WTC11 (cell line): ENCODE data around the gene CHRNA5.

Source experiments
- ATF3 ChIP-seq: sonication (generic); formaldehyde crosslinking; conservative IDR thresholded peaks from 2 replicates; pipeline ENCODE4 v1.8.1; 2022; ENCODE audit warnings: mild to moderate bottlenecking, missing genetic modification reagents
- CREM ChIP-seq: sonication (generic); formaldehyde crosslinking; IDR thresholded peaks from 2 replicates; pipeline ENCODE4 v1.8.1; 2022; ENCODE audit warnings: mild to moderate bottlenecking, missing genetic modification reagents, moderate library complexity
- CTCF ChIP-seq: fragments of 200-600 bp; IDR thresholded peaks from 2 replicates; pipeline ENCODE4 v1.8.0; 2022; ENCODE audit warnings: antibody characterized with exemption
- KAT7 ChIP-seq: sonication (generic); formaldehyde crosslinking; IDR thresholded peaks from 2 replicates; pipeline ENCODE4 v1.8.1; 2023; ENCODE audit warnings: missing genetic modification reagents, mild to moderate bottlenecking, borderline replicate concordance
- TF ChIP-seq, protein P1 (sequence below): fragments of 250-450 bp; sonication (Bioruptor Pico); conservative IDR thresholded peaks from 2 replicates; pipeline ENCODE4 v1.9.0; 2021; ENCODE audit warnings: mild to moderate bottlenecking

DNA sequence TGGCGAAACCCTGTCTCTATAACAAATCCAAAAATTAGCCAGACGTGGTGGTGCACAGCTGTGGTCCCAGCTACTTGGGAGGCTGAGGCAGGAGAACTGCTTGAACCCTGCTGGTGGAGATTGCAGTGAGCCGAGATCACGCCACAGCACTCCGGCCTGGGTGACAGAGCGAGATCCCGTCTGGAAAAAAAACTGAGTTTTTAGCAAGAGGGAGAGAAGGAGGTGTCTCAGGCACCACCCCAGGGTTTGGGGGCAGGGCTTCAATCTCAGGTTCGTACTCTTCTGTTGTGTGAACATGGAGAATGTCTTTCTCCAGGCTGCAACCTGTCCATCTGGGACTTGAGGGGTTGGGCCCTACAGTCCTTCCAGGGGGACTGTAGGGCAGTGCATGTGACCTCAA, 52.7 kb downstream of the CHRNA5 start:
- TF ChIP-seq CTCF: no peak
- no peak for TF ChIP-seq KAT7 (CRISPR knock-in tag)
- TF ChIP-seq ATF3: no peak
- TF ChIP-seq, protein P1, sequence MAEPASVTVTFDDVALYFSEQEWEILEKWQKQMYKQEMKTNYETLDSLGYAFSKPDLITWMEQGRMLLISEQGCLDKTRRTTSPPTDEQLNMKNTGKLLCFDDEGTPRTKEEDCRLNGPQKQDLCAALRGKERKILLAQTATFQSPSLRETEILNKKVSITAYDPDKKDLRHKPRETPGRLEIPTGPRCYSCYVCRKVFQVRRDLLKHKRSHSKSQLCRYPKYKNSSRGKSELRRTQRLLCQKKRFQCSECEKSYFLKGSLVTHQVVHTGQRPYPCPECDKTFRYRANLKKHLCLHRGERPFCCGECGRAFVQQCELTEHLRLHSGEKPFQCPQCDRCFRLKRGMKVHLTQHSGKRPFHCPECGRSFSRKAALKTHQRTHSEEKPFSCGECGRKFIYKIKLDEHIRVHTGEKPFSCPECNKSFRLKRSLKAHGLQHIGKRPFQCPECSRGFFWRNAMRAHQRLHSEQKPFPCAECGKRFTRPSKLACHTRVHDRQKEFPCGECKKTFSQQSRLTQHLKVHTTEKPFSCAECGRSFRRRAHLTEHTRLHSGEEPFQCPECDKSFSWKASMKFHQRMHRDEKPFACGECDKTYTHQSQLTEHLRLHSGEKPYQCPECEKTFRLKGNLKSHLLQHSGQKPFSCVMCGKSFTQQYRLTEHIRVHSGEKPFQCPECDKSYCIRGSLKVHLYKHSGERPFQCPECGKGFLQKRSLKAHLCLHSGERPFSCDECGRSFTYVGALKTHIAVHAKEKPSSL: no peak
- TF ChIP-seq CREM (CRISPR knock-in tag): no peak
